H9 (cell line): ENCODE data around the gene CRYGS. TPM values are rescaled to one million over a fixed set of nuclear protein-coding genes. Genes with fewer than 3 reads are reported as not detected.
"Not testable (repeated sequence)": the region's sequence is repeated elsewhere in the genome, so short reads cannot be mapped to it uniquely, and the experiment has no call there.

Source experiments
- DNase-seq: peaks from one replicate; pipeline ENCODE4 v3.0.0-alpha.2; 2017
- H2AFZ ChIP-seq: one replicate; pipeline ENCODE4 v1.6.1; 2013; ENCODE audit warnings: mild to moderate bottlenecking, low read length, control low read depth, moderate library complexity
- H2AK5ac ChIP-seq: 2 replicates; pipeline ENCODE4 v1.6.1; 2013; ENCODE audit warnings: low read length, control low read depth, mixed read lengths; ENCODE audit not compliant: insufficient read length
- H2BK120ac ChIP-seq: one replicate; pipeline ENCODE4 v1.6.1; 2013; ENCODE audit warnings: low read depth, mild to moderate bottlenecking, low read length, control low read depth, inconsistent platforms; ENCODE audit not compliant: poor library complexity, severe bottlenecking
- H2BK12ac ChIP-seq: 2 replicates; pipeline ENCODE4 v1.6.1; 2013; ENCODE audit warnings: low read length, control low read depth, mixed read lengths, low read depth; ENCODE audit not compliant: insufficient read length
- H2BK15ac ChIP-seq: 2 replicates; pipeline ENCODE4 v1.6.1; 2013; ENCODE audit warnings: low read depth, low read length, control low read depth
- H2BK20ac ChIP-seq: one replicate; pipeline ENCODE4 v1.6.1; 2013; ENCODE audit warnings: low read depth, mild to moderate bottlenecking, low read length, control low read depth, inconsistent platforms; ENCODE audit not compliant: poor library complexity, severe bottlenecking
- H2BK5ac ChIP-seq: 2 replicates; pipeline ENCODE4 v1.6.1; 2013; ENCODE audit warnings: low read length, control low read depth, mixed read lengths; ENCODE audit not compliant: insufficient read length
- H3K14ac ChIP-seq: 2 replicates; pipeline ENCODE4 v1.6.1; 2013; ENCODE audit warnings: low read length, control low read depth; ENCODE audit not compliant: insufficient read depth
- H3K18ac ChIP-seq: 2 replicates; pipeline ENCODE4 v1.6.1; 2013; ENCODE audit warnings: low read depth, mild to moderate bottlenecking, mixed read lengths, low read length, control low read depth; ENCODE audit not compliant: insufficient read length
- H3K23ac ChIP-seq: 2 replicates; pipeline ENCODE4 v1.6.1; 2013; ENCODE audit warnings: low read length, control low read depth, mixed read lengths, low read depth; ENCODE audit not compliant: insufficient read length
- H3K23me2 ChIP-seq: 2 replicates; pipeline ENCODE4 v1.6.1; 2013; ENCODE audit warnings: low read depth, mild to moderate bottlenecking, mixed read lengths, low read length, control low read depth; ENCODE audit not compliant: insufficient read length, poor library complexity, severe bottlenecking
- H3K27ac ChIP-seq: 2 replicates; pipeline ENCODE4 v1.5.1; 2013; ENCODE audit warnings: low read length, control low read depth, mixed read lengths, low read depth; ENCODE audit not compliant: insufficient read length
- H3K27me3 ChIP-seq: 2 replicates; pipeline ENCODE4 v1.6.1; 2013; ENCODE audit warnings: low read length, control low read depth, inconsistent platforms; ENCODE audit not compliant: insufficient read depth
- H3K4ac ChIP-seq: 2 replicates; pipeline ENCODE4 v1.6.1; 2013; ENCODE audit warnings: low read depth, mild to moderate bottlenecking, control low read depth, inconsistent platforms, low read length, moderate library complexity
- H3K4me1 ChIP-seq: 2 replicates; pipeline ENCODE4 v1.6.1; 2013; ENCODE audit warnings: low read length, control low read depth, inconsistent platforms; ENCODE audit not compliant: insufficient read depth
- H3K4me2 ChIP-seq: 2 replicates; pipeline ENCODE4 v1.6.1; 2013; ENCODE audit warnings: low read length, control low read depth, mixed read lengths; ENCODE audit not compliant: insufficient read length, insufficient read depth
- H3K56ac ChIP-seq: 2 replicates; pipeline ENCODE4 v1.6.1; 2013; ENCODE audit warnings: low read depth, mild to moderate bottlenecking, mixed read lengths, low read length, control low read depth; ENCODE audit not compliant: insufficient read length
- H3K79me1 ChIP-seq: 2 replicates; pipeline ENCODE4 v1.6.1; 2013; ENCODE audit warnings: low read depth, mild to moderate bottlenecking, moderate library complexity, low read length, control low read depth, inconsistent platforms; ENCODE audit not compliant: insufficient read depth, poor library complexity, severe bottlenecking
- H3K79me2 ChIP-seq: 2 replicates; pipeline ENCODE4 v1.6.1; 2013; ENCODE audit warnings: low read length, control low read depth, inconsistent platforms; ENCODE audit not compliant: insufficient read depth
- H3K9ac ChIP-seq: 2 replicates; pipeline ENCODE4 v1.6.1; 2013; ENCODE audit warnings: low read length, control low read depth, mixed read lengths; ENCODE audit not compliant: insufficient read length; ENCODE audit errors: extremely low read depth
- H3K9me3 ChIP-seq: one replicate; pipeline ENCODE4 v1.6.1; 2013; ENCODE audit warnings: low read depth, low read length, inconsistent platforms; ENCODE audit not compliant: control insufficient read depth
- H3T11ph ChIP-seq: one replicate; pipeline ENCODE4 v1.6.1; 2013; ENCODE audit warnings: mild to moderate bottlenecking, low read length, control low read depth, inconsistent platforms
- H4K20me1 ChIP-seq: one replicate; pipeline ENCODE4 v1.6.1; 2013; ENCODE audit not compliant: control insufficient read depth, insufficient read length, insufficient read depth
- H4K5ac ChIP-seq: 2 replicates; pipeline ENCODE4 v1.6.1; 2013; ENCODE audit warnings: low read depth, mild to moderate bottlenecking, mixed read lengths, low read length, control low read depth; ENCODE audit not compliant: insufficient read length
- H4K8ac ChIP-seq: replicated peaks from 2 replicates; pipeline ENCODE4 v1.6.1; 2013; ENCODE audit warnings: low read length, control low read depth, mixed read lengths, low read depth; ENCODE audit not compliant: insufficient read length
- H4K91ac ChIP-seq: 2 replicates; pipeline ENCODE4 v1.6.1; 2013; ENCODE audit warnings: low read depth, mild to moderate bottlenecking, moderate library complexity, mixed read lengths, low read length, control low read depth; ENCODE audit not compliant: insufficient read length
- H3K27ac Mint-ChIP-seq, 3 experiments: 2 replicates in 2 of 3; 3 replicates in 1 of 3; pipeline ENCODE4 v1.8.0; 2020 to 2021; ENCODE audit warnings: mixed read lengths in 3 of 3, mild to moderate bottlenecking in 1 of 3, moderate library complexity in 1 of 3
- H3K27me3 Mint-ChIP-seq: 2 replicates; pipeline ENCODE4 v1.8.0; 2021; ENCODE audit warnings: low read depth, mild to moderate bottlenecking, moderate library complexity, mixed read lengths
- H3K36me3 Mint-ChIP-seq, 3 experiments: 2 replicates in 2 of 3; 3 replicates in 1 of 3; pipeline ENCODE4 v1.8.0; 2020 to 2021; ENCODE audit warnings: low read depth in 3 of 3, mixed read lengths in 3 of 3; ENCODE audit not compliant: insufficient read depth in 1 of 3
- H3K4me1 Mint-ChIP-seq, 2 experiments: 2 replicates each; pipeline ENCODE4 v1.8.0; 2020; ENCODE audit warnings: mixed read lengths in 2 of 2
- H3K4me3 Mint-ChIP-seq, 2 experiments: 2 replicates in 1 of 2; 3 replicates in 1 of 2; pipeline ENCODE4 v1.8.0; 2020 to 2021; ENCODE audit warnings: mild to moderate bottlenecking in 2 of 2, mixed read lengths in 2 of 2, moderate library complexity in 1 of 2
- H3K9me3 Mint-ChIP-seq, 2 experiments: 2 replicates in 1 of 2; 3 replicates in 1 of 2; pipeline ENCODE4 v1.8.0; 2020; ENCODE audit warnings: mild to moderate bottlenecking in 2 of 2, mixed read lengths in 2 of 2, moderate library complexity in 1 of 2
- CTCF ChIP-seq: fragments of 200-600 bp; sonication (generic); conservative IDR thresholded peaks from 3 replicates; pipeline ENCODE4 v1.8.0; 2021; ENCODE audit warnings: antibody characterized with exemption, mild to moderate bottlenecking
- WGBS: extraction: QIAGEN DNeasy Blood & Tissue Kit; methylation state at CpG from one replicate; pipeline ENCODE4 v1.1.7; 2013; ENCODE audit warnings: missing lambda C conversion rate, low lambda C conversion rate, mixed read lengths; ENCODE audit not compliant: insufficient read length; ENCODE audit errors: extremely low coverage; 5-methylcytosine and 5-hydroxymethylcytosine counted together
- total RNA-seq: library from RNA; stranded (reverse); gene quantifications from 2 replicates; pipeline ENCODE4 v1.2.1, GENCODE V29; 2021

CRYGS gene
- total RNA-seq, 1 experiment from 2014 or later = 1.0 TPM

DNA sequence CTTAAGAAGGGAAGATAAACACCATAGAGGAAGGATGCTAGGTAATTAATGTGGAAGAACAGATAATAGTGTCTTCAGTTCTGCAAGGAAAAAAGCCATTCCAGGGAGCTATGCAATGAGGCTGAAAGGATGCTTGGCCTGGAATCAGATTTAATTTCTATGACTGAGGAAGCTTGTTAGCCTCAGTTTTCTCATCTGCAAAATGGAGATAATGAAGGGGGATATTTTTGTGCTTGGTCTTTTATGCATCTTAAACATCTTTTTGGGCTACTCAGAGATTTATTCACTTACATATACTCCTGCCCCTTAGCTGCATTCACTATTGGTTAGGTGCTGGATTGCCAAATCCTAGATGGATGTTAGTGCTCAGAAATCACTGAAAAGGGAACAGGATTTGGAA, 43.0 kb upstream of the CRYGS start:
- H3K4me1 Mint-ChIP-seq = no peaks in the 10 kb centered on the region
- no peak overlapping the region for H3K23ac ChIP-seq
- H2BK15ac ChIP-seq = no peak overlapping the region
- no peaks in the 10 kb centered on the region for H3K9me3 ChIP-seq
- no peak overlapping the region for H4K91ac ChIP-seq
- no peak overlapping the region for H2BK5ac ChIP-seq
- no peak overlapping the region for H4K5ac ChIP-seq
- H4K8ac ChIP-seq = no peak overlapping the region
- DNase-seq = no peak
- H4K20me1 ChIP-seq = no peaks in the 10 kb centered on the region
- no peaks in the 10 kb centered on the region for H3K27me3 ChIP-seq
- H3K4me1 ChIP-seq = no peaks in the 10 kb centered on the region
- H2BK20ac ChIP-seq = no peak overlapping the region
- H3K4me3 Mint-ChIP-seq = no peak overlapping the region
- no peak overlapping the region for H2BK120ac ChIP-seq
- no peak overlapping the region for H2AFZ ChIP-seq
- TF ChIP-seq CTCF = no peak
- H3K79me1 ChIP-seq = no peaks in the 10 kb centered on the region
- H3K27me3 Mint-ChIP-seq = no peaks in the 10 kb centered on the region
- no peak overlapping the region for H3K27ac Mint-ChIP-seq
- H3K27ac ChIP-seq = no peak overlapping the region
- no peak overlapping the region for H3K18ac ChIP-seq
- no peak overlapping the region for H3K9ac ChIP-seq
- H2BK12ac ChIP-seq = no peak overlapping the region
- no peaks in the 10 kb centered on the region for H3K9me3 Mint-ChIP-seq
- H3K56ac ChIP-seq = no peak overlapping the region
- H3K4me2 ChIP-seq = no peak overlapping the region
- peaks cover 23 to 40% (median 37%) of the 10 kb centered on the region in 3 experiments; a peak in 6 of 7 replicates for H3K36me3 Mint-ChIP-seq
- no peak overlapping the region for H2AK5ac ChIP-seq
- H3K14ac ChIP-seq = no peak overlapping the region
- no peak overlapping the region for H3T11ph ChIP-seq
- H3K79me2 ChIP-seq = no peaks in the 10 kb centered on the region
- H3K4ac ChIP-seq = no peak overlapping the region
- no peaks in the 10 kb centered on the region for H3K23me2 ChIP-seq

DNA sequence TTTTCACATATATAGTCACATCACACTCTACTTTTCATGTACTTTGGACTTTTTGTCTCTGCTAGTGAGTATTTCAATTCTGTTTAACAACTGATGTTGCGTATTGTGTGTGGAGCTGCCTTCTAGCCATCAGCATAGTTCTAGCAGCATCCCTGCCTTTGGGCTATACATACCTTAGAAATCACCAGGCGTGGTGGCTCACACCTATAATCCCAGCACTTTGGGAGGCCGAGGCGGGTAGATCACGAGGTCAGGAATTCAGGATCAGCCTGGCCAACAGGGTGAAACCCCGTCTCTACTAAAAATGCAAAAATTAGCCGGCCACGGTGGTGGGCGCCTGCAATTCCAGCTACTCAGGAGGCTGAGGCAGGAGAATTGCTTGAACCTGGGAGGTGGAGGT, 42.1 kb upstream of the CRYGS start:
- H3K36me3 Mint-ChIP-seq = peaks cover 31 to 49% (median 45%) of the 10 kb centered on the region in 3 experiments; a peak in 6 of 7 replicates
- not testable (repeated sequence) for H4K20me1 ChIP-seq, H3K18ac ChIP-seq, H3K9me3 ChIP-seq, H3K27me3 Mint-ChIP-seq, H3K27ac Mint-ChIP-seq, H3K27ac ChIP-seq, H3K79me2 ChIP-seq, H3K79me1 ChIP-seq, H3K27me3 ChIP-seq, H4K8ac ChIP-seq, H2BK12ac ChIP-seq, H3K14ac ChIP-seq, H3K23ac ChIP-seq, H3K4ac ChIP-seq, H3K4me1 ChIP-seq, H2AK5ac ChIP-seq, H2BK20ac ChIP-seq, H3K9ac ChIP-seq, H4K91ac ChIP-seq, H3K4me1 Mint-ChIP-seq, H3T11ph ChIP-seq, H3K23me2 ChIP-seq, H3K4me3 Mint-ChIP-seq, H2BK5ac ChIP-seq, DNase-seq, H2AFZ ChIP-seq, H3K4me2 ChIP-seq, H2BK120ac ChIP-seq, H3K9me3 Mint-ChIP-seq, H2BK15ac ChIP-seq, H3K56ac ChIP-seq, H4K5ac ChIP-seq
- no CpG with 5 or more reads among the region's 9 CpGs for WGBS
